HT-29 (cell line): ENCODE data around the gene PTPRJ. TPM values are rescaled to one million over a fixed set of nuclear protein-coding genes. Genes with fewer than 3 reads are reported as not detected.

Experiments
- DNase-seq: peaks from one replicate; pipeline ENCODE4 v3.0.0-alpha.2; 2015; ENCODE audit warnings: low spot score
- small RNA-seq: library from RNA; depleted of rRNA; stranded (forward); fragments of <200 nt; gene quantifications from one replicate; pipeline ENCODE3, GENCODE V24; 2014
- total RNA-seq: library from RNA; depleted of rRNA; stranded (reverse); fragments of >200 nt; shearing (Covaris generic); gene quantifications from 2 replicates; pipeline ENCODE4 v1.2.3, GENCODE V29; 2014; rRNA removed

Gene PTPRJ
- total RNA-seq, 1 experiment from 2014 or later, result 11.6 TPM

DNA sequence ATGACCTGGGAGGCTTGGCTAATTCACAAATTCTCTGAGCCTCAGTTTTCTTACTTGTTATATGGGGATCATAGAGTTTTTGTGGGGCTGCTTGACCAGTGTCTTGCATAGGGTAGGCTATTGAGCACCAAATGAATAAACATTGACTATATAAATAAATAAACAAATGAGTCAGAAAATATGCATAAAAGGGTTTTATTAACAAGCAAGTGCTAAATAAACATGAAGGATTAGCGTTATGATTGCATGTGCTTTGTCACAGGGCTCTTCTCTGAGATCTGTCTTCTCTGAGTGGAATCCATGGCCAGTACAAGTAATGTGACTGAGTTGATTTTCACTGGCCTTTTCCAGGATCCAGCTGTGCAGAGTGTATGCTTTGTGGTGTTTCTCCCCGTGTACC lies 236.2 kb downstream of the PTPRJ start, which contains the start of gene OR4B1:
OR4B1 (plus strand) TSS at position 301 of the 400 bp plus-strand sequence; CDS start at position 301, 0 bp downstream.
- no peak for DNase-seq

Small RNAs within 50 kb of the gene (small RNA-seq; reads per million reads assigned to genes)
- gene MIR3161, result not detected

Other genes with a start within 250 kb of the PTPRJ start
- 34.5 and 36.9 TPM in 2 replicates for gene FNBP4, start 213.2 kb upstream of the PTPRJ start, total RNA-seq
- gene NUP160, start 132.2 kb upstream of the PTPRJ start, total RNA-seq, result 36.8 and 39.5 TPM in 2 replicates
- not detected in 2 replicates for gene OR4B1, start 236.3 kb downstream of the PTPRJ start, total RNA-seq